ENCODE results near the gene ATP6V0C.
"Not testable (repeated sequence)": the region's sequence is repeated elsewhere in the genome, so short reads cannot be mapped to it uniquely, and the experiment has no call there.

Gene ATP6V0C

GRCh38 chr16:2475413-2476344 is 38.1 kb upstream of the ATP6V0C start:
- peak; percentile 61 for DNase-seq

DNA sequence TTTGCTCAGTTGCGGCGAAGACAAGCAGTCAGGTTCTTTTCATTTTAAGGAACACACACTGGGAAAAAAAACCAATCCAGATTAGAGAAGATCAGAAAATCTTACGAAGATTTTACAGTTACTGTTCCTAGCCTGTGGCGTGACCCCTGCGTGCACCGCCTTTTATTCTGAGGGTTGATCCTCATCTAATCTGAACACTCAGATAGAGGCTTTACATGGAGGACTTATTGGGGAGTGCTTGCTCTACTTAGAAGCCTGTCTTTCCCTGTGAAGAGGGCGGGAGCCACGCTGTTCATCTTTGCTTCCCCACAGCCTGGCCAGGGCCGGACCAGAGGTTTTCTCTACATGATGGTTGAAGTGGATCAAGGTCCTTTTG is 37.4 kb upstream of the ATP6V0C start:
- DNase-seq: no peak

GRCh38 chr16:2476741-2477140 is 37.0 kb upstream of the ATP6V0C start:
- DNase-seq: no peak

DNA sequence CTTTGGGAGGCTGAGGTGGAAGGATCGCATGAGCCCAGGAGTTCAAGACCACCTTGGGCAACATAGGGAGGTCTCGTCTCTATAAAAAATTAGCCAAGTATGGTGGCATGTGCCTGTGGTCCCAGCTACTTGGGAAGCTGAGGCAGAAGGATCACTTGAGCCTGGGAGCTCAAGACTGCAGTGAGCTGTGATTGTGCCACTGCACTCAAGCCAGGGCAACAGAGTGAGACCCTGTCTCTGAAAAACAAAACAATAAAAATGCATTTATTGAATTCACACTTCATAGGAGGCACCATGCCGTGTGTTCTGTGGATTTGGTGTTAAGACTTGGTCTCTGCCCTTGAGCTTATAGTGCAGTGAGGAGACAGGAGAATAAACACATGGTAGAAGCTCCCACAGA is 36.4 kb upstream of the ATP6V0C start:
- no peak for DNase-seq

DNA sequence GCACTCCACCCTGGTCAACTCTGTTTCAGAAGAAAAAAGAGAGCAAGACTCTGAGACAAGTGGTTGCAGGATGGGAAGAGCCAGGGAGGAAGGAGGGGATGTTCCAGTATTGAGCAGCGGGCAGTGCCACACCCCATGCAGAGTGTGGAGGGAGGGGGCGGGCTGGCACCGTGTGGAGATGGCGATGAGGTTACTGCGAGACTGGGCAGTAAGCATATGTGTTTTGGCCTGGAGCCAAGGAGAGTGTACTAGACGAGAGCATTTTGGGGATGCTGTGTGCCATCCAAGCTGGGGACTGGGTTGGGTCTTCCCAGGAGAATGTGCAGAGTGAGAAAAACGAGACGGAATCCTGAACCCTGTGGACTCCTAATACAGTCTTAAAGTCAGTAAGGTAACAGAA is 35.5 kb upstream of the ATP6V0C start:
- no peak for DNase-seq

GRCh38 chr16:2479996-2480395 is 33.8 kb upstream of the ATP6V0C start:
- not testable (repeated sequence) for DNase-seq

DNA sequence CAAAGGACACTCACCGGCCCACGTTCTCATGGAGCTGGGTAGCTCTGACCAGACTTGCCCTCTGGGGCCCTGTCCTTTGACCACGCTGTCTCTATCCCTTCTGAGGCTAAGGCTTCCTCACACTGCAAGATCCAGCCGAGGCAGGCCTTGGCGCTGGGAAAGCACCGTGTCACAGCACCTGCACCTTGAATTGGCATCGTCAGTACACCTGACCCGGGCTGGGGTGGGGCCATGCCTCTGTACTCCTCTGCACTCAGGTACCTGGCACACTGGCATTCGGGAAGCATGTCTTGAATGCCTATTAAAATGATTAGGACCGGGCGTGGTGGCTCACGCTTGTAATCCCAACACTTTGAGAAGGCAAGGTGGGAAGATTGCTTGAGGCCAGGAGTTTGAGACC is 32.8 kb upstream of the ATP6V0C start:
- no peak for DNase-seq

DNA sequence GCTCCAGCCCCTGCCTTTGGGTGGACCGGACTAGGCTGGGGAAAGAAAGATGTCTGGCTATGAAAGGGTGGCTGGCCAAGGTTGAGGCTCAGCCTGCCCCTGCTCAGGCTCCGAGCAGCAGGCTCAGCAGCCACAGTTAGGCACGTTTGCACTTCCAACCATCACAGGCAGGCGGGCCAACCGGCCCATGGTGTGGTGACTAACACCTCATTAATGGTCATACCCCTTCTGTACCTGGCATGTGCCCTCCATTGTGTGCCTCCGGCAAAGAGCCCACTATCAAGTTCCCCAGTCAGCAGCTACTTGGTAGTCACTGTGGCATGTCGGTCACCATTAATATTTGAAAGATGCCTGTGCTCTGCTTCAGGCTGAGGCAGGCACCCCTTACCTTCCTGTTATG is 32.1 kb upstream of the ATP6V0C start:
- no peak for DNase-seq

DNA sequence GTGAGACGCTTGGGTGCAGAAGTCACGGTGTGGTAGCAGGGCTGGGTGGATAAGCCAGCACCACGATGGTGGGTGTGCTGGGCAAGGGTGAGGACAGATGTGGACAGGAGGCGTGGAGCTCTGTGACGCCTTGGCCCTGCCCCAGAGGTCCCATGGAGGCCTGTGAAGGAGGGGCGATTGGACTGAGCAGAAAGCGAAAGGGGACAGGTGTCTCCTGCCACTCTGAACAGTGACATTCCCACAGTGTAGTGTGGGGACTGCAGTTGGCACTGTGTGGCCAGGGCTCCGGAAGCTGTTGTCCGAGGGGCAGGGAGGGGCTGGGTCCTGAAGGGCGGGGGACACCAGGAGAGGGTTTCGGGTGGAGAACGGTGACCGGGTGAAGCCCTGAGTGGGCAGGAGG is 31.5 kb upstream of the ATP6V0C start:
- no peak for DNase-seq

DNA sequence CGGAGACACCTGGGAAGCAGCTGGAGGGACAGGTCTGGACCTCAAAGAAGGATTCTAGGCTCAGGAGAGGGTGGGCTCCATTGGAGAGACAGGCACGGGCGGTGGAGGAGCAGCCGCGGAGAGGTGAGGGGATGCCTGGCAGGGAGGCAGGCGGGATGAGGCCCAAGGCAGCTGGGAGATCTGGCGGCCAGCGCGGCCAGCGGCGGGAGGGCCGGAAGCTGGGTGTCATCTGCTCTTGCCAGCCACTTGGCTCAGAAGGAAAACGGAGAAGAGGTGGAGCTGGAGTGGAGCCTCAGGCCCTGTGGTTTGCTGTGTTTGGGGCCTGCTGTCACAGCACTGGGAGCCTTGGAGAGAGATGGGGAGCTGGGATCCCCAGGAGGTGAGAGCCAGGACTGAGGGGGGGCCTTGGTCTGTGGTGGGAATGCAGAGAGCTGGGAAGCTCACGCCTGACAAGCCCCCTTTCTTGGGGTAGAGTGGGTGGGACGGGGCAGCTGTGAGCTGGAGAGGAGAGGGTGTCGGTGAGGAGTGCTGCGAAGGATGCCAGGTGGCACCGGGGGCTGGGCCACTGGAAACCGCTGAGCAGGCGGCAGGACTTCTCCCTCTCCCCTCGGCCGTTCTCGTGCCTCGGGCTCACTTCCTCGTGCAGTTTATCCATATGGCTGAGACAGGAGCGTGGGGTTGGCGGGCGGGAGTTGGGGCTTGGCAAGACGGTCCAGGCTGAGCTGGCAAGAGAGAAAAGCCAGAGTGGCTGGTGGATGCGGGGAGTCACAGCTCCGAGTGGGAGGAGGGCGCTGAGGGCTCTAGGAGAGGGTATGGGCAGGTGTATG is 30.8 kb upstream of the ATP6V0C start:
- DNase-seq: no peak

GRCh38 chr16:2483939-2484897 is 29.5 kb upstream of the ATP6V0C start:
- no peak for DNase-seq

- no peak for DNase-seq
Measured at GRCh38 chr16:2484898-2485508, 28.7 kb upstream of the ATP6V0C start.

- DNase-seq: no peak
Measured at GRCh38 chr16:2485811-2486507, 27.8 kb upstream of the ATP6V0C start.

GRCh38 chr16:2486645-2487516 is 26.9 kb upstream of the ATP6V0C start:
- DNase-seq: peak; percentile 78

- no peak for DNase-seq
Measured at GRCh38 chr16:2487517-2487842, 26.3 kb upstream of the ATP6V0C start.

GRCh38 chr16:2487903-2488531 is 25.7 kb upstream of the ATP6V0C start:
- DNase-seq: no peak

GRCh38 chr16:2489581-2489980 is 24.2 kb upstream of the ATP6V0C start:
- DNase-seq: no peak

DNA sequence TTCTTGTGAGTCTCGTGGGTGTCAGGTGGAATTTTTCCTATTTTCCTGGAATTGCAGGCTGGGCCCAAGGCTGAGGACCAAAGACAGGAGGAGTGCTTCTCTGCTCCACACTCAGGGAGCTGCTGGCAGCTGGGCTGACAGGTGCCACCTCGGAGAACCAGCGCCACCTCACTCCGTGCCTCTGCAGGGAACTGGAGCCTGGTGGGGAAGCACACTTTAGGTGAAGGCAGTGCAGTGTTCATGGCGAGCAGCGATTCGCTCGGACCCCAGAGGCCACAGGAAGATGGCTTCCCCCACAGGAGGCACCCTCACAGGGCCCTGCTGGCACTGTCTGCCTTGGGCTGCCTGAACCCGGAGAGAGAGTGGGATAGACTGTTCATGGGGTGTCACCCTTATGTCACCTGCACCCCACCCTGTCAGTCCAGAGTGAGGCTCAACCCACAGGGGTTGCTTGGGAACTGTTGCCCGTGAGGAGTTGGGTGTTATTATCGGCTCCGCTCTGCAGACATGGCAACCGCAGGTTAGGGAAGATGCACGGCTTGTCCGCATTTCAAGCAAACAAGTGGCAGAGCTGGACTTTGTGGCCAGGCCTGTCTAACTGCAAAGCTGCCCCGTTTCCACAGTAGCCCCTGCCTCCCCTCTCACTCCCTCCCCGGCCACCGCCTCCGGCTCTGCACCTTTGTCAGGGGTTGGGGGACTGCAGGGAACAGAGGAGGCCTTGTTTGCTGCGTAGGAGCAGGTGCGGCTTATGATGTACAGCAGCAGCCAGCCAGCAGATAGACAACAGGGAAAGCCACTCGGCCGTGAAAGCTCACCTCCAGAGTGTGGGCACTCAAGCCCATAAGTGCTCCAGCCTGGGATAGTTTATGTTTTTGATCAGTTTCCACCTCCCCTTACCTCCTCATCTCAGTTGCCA is 23.3 kb upstream of the ATP6V0C start:
- DNase-seq: no peak

- no peak for DNase-seq
Measured at GRCh38 chr16:2492292-2492691, 21.5 kb upstream of the ATP6V0C start.
